ENCODE data around the gene ARFIP1.
A peak's percentile ranks its signal among the peaks of the same experiment; 100 is the strongest.
"Not testable (repeated sequence)": the region's sequence is repeated elsewhere in the genome, so short reads cannot be mapped to it uniquely, and the experiment has no call there.

Gene ARFIP1

GRCh38 chr4:152847376-152847775 lies 67.6 kb downstream of the ARFIP1 start:
- no peak for DNase-seq

DNA sequence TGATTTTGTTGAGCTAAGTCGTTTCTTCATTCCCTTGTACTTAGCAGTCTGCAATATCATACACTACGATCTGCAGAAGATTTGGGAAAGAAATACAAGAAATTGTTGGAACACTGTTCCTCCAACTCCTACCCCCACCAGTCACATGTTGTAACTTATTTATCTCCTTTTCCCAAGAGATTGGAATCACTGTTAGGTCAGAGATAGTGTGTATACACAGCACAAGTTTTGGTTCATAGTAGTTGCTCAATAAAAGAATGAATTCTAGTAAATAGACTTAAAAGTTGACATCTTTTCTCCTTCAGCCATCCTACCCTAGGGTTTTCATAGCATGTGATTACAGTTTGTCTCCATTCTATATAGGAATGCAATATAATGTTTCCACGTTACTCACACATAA lies 68.8 kb downstream of the ARFIP1 start:
- DNase-seq = no peak

DNA sequence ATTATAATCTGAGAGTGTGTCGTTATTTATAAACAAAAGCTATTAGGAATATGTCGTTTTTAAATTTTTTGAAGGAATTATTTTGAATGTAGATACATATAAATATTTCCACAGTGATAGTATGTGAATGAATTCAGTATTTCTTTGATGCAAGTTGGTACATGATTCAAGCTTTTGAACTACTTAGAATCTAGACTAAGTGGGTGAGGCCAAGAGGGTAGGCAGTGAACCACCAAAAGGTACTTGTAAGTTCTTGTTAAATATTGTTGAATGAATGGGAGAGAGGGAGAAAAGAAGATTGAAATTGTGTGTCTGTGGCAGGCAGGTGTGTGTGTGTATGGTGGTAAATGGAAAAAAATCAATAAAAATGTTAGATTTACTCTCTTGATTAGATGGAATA lies 69.6 kb downstream of the ARFIP1 start:
- no peak for DNase-seq

GRCh38 chr4:152850377-152850776 lies 70.6 kb downstream of the ARFIP1 start:
- DNase-seq = no peak

GRCh38 chr4:152851226-152851625 lies 71.5 kb downstream of the ARFIP1 start:
- DNase-seq = no peak

GRCh38 chr4:152853293-152853692 lies 73.5 kb downstream of the ARFIP1 start:
- DNase-seq = no peak

DNA sequence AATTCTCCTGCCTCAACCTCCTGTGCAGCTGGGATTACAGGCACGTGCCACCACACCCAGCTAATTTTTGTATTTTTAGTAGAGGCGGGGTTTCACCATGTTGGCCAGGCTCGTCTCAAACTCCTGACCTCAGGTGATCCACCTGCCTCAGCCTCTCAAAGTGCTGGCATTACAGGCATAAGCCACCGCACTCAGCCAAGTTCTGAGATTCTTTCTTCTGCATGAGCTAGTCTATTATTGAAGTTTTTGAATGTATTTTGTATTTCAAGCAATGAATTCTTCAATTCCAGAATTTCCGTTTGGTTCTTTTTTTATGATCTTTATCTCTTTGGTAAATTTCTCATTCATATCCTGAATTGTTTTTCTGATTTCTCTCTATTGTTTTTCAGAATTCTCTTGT lies 74.3 kb downstream of the ARFIP1 start:
- DNase-seq = not testable (repeated sequence)

GRCh38 chr4:152856960-152857359 lies 77.2 kb downstream of the ARFIP1 start:
- no peak for DNase-seq

DNA sequence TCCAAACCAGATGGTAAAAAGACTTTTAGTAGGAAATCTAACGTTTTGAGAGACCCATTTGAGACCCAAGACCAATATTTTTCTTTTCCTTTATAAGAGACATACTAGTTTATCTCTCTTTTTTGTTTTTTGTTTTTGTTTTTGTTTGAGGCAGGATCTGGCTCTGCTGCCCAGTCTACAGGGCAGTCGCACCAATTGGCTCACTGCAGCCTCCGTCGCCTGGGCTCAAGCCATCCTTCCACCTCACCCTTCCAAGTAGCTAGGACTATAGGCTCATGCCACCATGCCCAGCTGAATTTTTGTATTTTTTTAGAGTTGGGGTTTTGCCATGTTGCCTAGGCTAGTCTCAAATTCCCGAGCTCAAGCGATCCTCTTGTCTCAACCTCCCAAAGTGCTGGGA lies 79.2 kb downstream of the ARFIP1 start:
- DNase-seq = no peak

DNA sequence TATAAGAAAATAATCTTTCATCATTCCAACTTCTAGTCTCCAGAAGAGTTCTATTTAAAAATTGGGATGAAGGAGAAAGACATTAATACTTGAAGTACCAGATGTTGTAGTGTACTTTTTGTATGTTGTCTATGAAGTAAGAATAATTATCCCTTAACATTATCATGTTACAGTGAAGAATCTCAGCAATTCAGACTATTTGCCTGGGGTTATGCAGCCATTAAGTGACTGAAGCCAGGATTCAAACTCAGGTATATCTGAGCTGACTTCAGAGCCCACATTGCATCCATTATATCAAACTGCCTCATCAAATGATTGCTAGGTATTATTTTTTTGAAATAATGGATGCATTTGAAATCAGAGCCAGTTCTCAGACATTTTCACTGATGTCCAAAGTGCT lies 80.3 kb downstream of the ARFIP1 start:
- DNase-seq = no peak

DNA sequence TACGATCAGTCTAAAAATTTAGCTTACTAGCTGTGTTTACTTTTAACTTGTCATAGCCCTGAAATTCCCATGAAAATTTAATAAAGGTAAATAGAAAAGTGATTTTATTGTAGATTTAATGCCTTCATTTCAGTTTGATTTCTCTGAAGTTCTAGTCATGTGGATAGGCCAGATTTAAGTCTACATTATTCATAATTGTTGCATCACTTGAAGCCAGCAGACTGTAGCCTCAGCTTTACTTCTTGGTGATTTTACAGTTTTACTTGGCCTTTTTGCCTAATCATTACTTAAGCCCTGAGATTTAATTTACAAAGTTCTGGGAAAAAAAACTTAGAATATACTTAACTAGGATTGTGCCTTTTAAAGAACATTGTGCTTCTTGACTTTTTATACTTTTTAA lies 82.9 kb downstream of the ARFIP1 start:
- DNase-seq = no peak

DNA sequence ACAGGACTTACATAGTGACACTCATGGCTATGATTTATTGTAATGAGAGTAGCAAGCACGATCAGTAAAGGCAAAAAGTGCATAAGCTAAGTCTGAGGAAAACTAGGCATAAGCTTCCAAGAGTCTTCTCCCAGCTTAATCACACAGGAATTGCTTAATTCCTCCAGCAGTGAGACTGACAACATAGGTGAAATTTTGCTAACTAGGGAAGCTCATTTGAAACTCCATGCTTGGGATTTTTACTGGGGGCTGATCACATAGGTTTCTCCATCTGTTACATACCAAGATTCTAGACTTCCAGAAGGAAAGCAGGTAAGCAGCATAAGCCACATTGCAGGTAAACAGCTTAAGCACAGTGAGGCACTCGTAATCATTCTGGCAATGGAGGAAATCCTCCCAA lies 84.6 kb downstream of the ARFIP1 start:
- no peak for DNase-seq

- not testable (repeated sequence) for DNase-seq
Observed at GRCh38 chr4:152866432-152866993, 86.8 kb downstream of the ARFIP1 start.

GRCh38 chr4:152870606-152871005 lies 90.9 kb downstream of the ARFIP1 start:
- peak; percentile 31 for DNase-seq

DNA sequence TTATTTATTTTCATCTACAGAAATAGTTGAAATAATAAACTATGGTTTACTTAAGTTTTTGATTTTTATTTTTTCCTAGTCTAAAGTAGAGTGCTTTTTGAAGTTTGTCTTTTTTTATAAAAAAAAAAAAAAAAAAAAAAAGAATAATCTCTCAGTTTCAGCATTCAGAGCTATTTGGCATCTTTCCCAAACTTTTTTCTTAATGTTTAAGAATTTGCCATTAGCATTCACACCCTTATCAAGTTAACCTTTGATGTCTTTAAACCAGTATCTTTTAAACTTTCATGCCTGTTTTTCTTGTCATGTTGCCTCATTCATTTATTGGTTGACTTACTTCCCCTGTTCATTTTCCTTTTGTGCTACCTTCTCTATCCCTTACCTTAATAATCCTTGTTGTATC lies 95.5 kb downstream of the ARFIP1 start:
- DNase-seq = no peak

GRCh38 chr4:152877868-152878267 lies 98.1 kb downstream of the ARFIP1 start:
- DNase-seq = no peak

GRCh38 chr4:152880263-152880662 lies 100.5 kb downstream of the ARFIP1 start:
- DNase-seq = no peak

- DNase-seq = no peak
Observed at GRCh38 chr4:152881974-152882373, 102.2 kb downstream of the ARFIP1 start.

- DNase-seq = no peak
Observed at GRCh38 chr4:152885185-152885584, 105.4 kb downstream of the ARFIP1 start.

DNA sequence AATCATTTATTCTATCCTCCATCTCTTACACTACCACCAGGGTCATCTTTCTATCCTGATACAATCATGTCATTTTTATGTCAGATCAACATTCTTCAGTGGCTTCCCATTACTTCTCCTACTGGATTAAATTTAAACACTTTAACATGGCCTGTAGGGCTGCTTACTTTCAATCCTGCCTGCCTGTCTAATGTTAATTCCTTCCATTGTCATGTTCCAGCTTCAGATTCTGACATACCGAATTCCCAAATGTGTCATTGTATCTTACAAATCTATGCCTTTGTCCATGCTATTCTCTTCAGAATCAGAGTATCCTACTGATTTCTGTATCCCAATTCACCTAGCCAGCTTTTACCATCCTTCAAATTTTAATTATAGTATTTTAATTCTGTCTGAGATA lies 106.4 kb downstream of the ARFIP1 start:
- DNase-seq = no peak

GRCh38 chr4:152887981-152888380 lies 108.2 kb downstream of the ARFIP1 start:
- no peak for DNase-seq

DNA sequence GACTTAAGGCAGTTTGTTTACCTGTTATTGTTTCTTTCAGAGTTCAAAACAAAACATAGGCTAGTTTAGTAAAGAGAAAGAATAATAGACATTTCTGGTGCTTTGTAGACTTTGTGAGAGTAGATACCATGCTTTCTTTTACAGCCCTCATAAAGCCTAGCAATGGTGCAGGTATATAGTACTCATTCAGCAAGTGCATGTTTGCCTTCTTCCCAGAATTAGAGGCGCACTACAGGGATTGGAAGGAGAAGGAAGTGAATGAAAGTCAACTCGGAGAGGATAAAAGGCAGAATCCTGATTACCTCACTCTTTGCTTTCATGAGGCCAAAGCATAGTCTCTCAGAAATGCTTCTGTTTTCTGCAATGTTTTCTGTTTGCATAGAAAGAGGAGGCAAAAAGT lies 113.2 kb downstream of the ARFIP1 start:
- DNase-seq = no peak

DNA sequence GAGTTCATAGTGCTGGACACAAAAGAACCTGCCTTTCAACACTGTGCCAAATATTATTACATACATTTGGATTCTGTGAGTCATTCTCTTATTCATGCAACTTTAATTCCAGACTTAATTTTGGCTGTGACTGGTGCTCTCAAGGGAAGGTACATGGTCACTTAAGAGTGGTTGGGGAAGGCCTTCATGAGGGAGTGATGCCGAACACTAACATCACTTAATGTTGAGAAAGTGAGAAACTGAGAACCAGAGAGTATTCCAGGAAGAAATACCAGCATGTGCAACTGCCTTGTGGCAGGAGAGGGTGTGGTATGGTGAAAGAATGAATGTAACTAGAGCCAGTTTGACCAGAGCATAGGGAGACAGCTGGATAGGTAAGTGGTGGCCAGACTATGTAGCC lies 114.9 kb downstream of the ARFIP1 start:
- no peak for DNase-seq

GRCh38 chr4:152896811-152897210 lies 117.1 kb downstream of the ARFIP1 start:
- no peak for DNase-seq

- DNase-seq = not testable (repeated sequence)
Observed at GRCh38 chr4:152898133-152898532, 118.4 kb downstream of the ARFIP1 start.

DNA sequence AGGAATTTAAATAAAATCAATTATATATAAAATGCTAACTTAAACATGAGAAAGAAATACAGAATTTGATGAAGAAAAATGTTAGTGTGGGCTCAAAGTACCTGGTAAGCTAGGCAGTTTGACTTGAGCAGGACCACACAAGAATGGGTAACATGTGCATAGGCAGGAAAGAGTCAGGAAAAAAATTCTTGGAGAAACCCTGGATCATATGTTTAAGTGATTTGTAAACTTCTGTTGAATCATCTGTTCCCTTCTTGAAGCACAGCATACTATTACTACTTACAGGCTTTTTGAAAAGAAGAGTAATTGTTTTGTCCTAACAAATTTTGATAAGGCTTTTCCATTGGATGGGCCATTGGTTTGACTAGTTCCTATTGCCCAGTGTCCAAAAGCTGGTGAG lies 118.9 kb downstream of the ARFIP1 start:
- DNase-seq = no peak

All from NCI-H82 (cell line).